NCI-H1417 (cell line): ENCODE results near the gene STK35.
A peak's percentile ranks its signal among the peaks of the same experiment; 100 is the strongest.

Experiments used
- DNase-seq, 3 experiments: peaks; one replicate each; lab custom pipeline; 2025; lab: John Stamatoyannopoulos, UW

The STK35 gene

GRCh38 chr20:2104236-2104635, 2.6 kb downstream of the STK35 start:
- DNase-seq, result no peak

GRCh38 chr20:2108498-2108897, 6.9 kb downstream of the STK35 start:
- no peak for DNase-seq

GRCh38 chr20:2108987-2109386, 7.4 kb downstream of the STK35 start:
- DNase-seq, result no peak

GRCh38 chr20:2109425-2110210, 8.0 kb downstream of the STK35 start:
- peak in 1 of 3 experiments; percentile 26 for DNase-seq

- DNase-seq, result no peak
These were observed 11.3 kb downstream of the STK35 start for GRCh38 chr20:2112910-2113309.

GRCh38 chr20:2114127-2114959, 12.7 kb downstream of the STK35 start:
- no peak for DNase-seq

- DNase-seq, result peak in 1 of 3 experiments; percentile 35
These were observed 13.5 kb downstream of the STK35 start for GRCh38 chr20:2114990-2115681.

GRCh38 chr20:2116170-2116940, 14.7 kb downstream of the STK35 start:
- no peak for DNase-seq

GRCh38 chr20:2118783-2119182, 17.2 kb downstream of the STK35 start:
- no peak for DNase-seq

GRCh38 chr20:2122936-2123335, 21.3 kb downstream of the STK35 start:
- no peak for DNase-seq

GRCh38 chr20:2123720-2124119, 22.1 kb downstream of the STK35 start:
- no peak for DNase-seq

- no peak for DNase-seq
These were observed 23.1 kb downstream of the STK35 start for GRCh38 chr20:2124564-2125213.

GRCh38 chr20:2125474-2126112, 24.0 kb downstream of the STK35 start:
- no peak for DNase-seq

GRCh38 chr20:2127238-2127637, 25.6 kb downstream of the STK35 start:
- no peak for DNase-seq

GRCh38 chr20:2128542-2128941, 26.9 kb downstream of the STK35 start:
- no peak for DNase-seq

GRCh38 chr20:2130062-2130591, 28.5 kb downstream of the STK35 start:
- DNase-seq, result no peak

- DNase-seq, result no peak
These were observed 29.1 kb downstream of the STK35 start for GRCh38 chr20:2130683-2131082.

- DNase-seq, result no peak
These were observed 29.7 kb downstream of the STK35 start for GRCh38 chr20:2131366-2131765.

GRCh38 chr20:2132461-2132901, 30.9 kb downstream of the STK35 start:
- DNase-seq, result peak in 1 of 3 experiments; percentile 28
